ENCODE data around the gene DNM3.

GRCh38 chr1:172084876-172085275, 243.6 kb downstream of the DNM3 start:
- TF ChIP-seq POLR2A (IDR thresholded peaks at IDR 0.05; ENCODE audit: low read length) (no peak), GATA1 (IDR thresholded peaks at IDR 0.05; ENCODE audit: low read depth, low read length) (no peak)
